HG02884 (cell line): Measurements from ENCODE around the gene ANKRD29.

Experiments
- ATAC-seq: cut with Tn5 transposase; IDR thresholded peaks from one replicate; pipeline ENCODE4 v1.9.1; 2021; ENCODE audit warnings: mild to moderate bottlenecking, moderate library complexity; ENCODE audit not compliant: unreplicated experiment

The ANKRD29 gene, protein sequence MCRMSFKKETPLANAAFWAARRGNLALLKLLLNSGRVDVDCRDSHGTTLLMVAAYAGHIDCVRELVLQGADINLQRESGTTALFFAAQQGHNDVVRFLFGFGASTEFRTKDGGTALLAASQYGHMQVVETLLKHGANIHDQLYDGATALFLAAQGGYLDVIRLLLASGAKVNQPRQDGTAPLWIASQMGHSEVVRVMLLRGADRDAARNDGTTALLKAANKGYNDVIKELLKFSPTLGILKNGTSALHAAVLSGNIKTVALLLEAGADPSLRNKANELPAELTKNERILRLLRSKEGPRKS

DNA sequence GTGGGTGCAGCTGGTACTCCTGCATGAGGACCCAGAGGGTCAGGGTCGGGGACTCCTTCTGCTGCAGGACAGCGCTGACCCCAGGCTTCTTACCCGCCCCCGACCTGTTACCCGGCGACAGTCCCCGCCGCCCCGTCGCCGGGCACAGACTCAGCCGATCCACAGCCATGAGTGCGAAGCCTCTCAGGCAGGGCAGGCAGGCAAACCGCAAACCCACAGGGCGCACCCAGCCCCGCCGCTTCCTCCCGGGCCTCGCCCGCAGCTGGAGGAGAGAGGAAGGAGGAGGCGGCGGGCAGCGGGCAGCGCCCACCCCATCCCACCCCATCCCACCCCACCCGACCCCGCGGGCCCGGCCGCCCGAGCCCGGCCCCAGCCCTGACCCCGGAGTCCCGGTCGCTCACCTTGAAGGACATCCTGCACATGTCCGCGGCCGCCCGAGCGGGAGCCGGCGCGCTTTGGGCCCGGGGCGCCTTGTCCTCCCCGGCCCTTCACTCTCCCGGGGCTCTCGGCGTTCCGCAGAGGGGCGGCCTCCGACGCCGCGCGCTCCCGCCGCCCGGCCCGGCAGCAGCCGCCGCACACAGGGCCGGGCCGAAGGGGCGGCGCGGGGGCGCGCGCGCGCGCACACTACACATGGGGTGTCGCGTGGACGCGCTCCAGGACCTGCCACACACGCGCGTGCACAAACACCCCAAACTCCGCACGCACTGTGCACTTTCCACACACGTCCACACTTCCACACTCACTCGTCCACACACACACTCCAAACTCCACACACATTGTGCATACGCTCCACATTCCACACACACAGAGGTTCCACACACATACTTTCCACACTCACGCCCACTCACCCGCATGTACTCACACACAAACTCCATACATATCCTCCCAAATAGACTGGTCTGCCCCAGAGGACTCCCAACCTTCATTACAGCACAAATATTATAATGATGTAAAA is at the start of gene ANKRD29:
Gene ANKRD29, minus strand, starts transcription at position 603 of the 955 bp plus-strand sequence. Its CDS starts 181 bp downstream, at position 422.
- no peak for ATAC-seq

DNA sequence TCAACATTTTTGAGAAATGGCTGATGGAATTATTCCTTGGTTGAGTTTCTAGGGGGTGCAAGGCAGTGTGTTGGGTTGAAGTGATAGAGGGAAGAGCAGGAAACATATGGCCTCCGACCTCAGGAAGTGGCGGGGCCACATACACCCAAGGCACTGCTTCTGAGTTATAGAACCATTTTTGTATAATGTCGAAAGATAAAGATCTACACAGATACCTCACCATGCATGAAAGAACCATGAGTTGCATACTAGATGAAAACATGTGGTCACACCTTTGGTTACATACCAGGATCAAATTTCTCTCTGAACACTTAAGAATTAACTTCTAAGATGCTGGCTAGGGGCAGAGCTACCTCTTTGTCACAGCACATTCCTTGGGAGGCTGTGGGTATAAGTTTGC is 49.7 kb upstream of the ANKRD29 start:
- no peak for ATAC-seq

DNA sequence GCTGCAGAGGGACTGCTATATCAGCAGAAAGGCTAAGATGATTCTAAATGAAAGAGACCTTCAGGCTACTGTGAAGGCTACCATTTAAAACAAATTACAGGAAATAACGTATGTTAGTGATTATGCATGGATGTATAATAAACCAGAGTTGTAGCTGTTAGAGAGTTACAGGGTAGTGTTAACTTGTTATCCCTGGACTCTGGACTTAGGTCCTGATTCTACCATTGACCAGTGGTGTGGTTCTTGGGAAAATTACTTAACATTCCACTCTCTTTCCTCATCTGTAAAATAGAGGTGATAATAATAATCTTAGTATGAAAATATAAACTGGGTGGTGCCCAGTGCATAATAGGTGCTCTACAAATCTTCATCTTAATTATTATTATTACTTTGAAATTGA is 48.7 kb upstream of the ANKRD29 start:
- ATAC-seq: no peak

DNA sequence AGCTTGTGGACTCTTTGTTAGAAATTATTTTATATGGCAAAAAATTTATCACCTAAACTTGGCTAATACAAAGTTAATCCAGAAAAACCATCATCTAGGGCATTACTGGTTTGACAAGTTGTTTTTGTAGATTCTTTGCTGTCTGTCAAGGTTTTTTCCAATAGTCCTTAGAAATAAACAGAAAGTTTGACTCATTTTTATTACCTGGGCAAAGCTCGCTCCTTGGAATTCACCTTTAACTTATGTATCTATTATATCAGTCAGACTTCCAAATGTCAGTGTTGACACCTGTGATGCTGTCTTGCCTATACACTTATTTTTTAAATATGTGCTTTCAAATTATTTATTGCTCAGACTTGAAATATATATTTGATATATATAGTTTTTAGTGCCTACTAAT is 48.2 kb upstream of the ANKRD29 start:
- ATAC-seq: no peak

DNA sequence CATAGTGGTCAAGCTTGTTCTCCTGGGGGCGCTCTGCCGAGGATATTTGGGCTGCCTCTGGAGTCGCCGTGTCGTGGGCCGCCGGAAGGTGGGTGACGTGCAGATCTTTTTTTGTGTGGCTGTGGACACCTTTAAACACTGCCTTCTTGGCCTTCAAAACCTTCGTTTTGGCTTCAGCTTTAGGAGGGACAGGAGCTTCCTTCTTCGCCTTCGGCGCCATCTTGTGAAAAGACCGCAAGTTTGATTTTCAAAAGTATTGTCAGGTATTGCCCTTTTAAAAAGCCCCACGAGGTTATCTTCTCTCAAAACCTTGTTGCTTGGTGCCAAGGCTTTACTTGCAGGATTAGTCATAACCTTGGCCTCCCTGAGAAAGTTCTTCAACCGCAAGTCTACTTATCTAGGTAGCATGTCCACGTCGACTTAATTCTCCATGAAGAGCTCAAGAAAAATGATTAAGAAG is 47.4 kb upstream of the ANKRD29 start:
- ATAC-seq: no peak

DNA sequence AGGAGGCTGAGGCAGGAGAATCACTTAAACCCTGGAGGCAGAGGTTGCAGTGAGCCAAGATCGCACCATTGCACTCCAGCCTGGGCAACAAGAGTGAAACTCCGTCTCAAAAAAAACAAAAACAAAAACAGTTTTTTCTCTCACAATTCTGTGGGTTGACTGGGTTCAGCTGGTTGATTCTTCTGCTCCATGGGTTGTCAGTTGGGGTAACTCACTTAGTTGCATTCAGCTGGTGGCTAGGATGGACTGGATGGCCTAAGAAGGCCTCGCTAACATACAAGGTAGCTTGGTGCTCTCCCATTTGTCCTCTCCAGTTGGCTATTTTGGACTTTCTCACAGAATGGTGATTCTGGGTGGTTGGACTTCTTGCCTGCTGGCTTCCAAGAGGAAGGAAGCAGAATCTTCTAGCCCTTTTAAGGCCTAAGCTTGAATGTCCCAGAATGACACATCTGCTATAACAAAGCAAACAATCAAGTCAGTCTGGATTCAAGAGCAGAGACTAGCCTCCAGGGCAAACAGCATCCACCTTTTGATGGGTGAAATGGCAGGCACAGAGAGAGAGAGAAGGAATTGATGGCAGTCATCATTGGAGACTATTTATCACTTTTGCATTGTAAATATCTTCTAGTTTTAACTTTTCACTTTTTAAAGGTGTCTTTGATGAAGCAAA is 44.4 kb upstream of the ANKRD29 start:
- ATAC-seq: no peak

DNA sequence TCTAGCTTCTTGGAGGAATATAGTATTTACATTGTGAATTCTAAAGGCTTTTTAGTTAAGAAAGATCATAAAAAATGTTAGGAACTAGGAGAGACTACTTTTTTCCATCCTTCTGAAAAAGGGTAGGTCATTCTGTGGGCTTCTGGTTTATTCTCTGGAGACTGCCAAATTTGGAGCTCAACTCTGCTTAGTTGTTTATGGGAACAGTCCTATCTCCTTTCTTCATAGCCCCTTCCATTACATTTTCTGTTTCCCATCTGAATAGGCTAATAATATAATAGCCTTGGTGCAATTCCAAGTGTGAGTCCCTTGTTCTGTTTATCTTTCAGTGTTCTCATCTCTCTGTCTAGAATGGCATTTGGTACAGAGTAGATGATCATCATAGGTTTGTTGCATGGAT is 42.1 kb upstream of the ANKRD29 start:
- ATAC-seq: no peak

DNA sequence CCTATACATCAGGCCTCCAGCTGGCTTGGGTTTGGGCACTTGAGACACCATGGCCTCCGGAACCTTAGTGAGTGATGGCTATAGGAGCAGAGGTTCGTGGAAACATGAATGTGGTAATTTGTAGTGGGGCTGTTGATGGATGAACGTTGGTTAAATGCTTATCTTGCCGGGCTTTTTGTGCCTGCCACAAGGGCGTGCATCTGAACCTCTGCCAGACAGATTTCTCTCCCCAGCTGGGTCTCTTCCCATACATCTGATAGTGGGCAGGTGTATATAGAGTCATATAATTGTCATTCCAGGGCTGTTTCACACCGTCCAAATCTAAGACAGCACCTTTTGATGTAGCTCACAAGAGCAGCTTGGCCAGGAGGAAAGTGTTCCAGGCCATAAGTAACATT is 41.3 kb upstream of the ANKRD29 start:
- no peak for ATAC-seq

DNA sequence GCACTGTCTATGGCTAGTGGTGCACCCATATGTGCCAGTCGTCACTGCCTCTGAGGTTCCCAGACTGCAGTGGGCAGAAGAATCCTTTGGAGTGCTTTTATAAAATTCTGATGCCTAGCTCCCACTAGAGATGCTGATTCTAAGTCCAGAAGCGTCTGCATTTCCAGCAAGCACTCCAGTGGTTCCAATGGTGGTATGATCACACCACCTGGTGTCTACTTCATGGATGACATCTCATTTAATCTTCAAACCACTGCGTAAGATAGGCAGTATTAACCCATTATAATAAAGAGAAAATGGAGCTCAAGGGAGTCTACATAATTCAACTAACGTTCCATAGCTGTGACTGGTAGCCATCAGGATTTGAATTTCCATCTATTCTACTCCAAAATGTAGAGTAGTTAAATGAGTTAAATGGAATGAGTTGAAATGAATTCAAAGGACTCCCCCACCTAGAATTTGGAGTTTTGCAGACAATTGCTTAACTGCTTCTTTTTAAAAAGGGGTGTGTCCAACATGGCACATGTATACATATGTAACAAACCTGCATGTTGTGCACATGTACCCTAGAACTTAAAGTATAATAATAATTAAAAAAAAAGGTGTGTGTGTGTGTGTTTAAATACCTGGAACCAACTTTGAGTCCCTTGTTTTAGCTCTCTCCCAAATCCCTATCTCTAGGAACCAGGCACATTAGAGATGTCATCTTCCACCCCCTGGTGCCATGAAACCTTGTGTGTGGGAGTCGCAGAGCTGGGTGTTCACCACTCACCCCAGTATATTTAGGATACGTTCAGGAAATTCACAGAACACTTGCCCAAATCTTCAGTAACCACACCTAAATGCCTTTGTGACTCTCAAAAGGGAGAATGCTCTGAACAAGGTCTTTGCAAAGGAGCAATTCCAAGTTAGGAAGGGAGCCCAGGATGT is 40.6 kb upstream of the ANKRD29 start:
- ATAC-seq: no peak

DNA sequence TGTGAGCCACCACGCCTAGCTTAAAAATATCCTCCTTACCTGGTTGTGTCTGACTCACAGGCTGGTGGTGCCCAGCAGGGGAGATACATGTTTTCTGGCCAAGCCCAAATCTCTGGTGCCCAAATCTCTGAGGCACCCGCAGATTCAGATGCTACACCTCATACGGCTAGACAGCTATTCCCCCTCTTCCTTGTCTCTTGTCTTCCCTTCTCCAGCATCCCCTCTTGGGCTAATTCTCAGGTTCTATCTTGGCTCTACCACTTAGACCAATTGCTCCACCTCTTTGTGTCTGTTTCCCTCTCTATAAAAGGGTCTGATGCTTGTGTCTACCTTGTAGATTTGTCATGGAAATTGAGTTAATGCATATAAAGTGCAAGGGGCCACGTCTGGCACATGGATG is 39.9 kb upstream of the ANKRD29 start:
- ATAC-seq: no peak

DNA sequence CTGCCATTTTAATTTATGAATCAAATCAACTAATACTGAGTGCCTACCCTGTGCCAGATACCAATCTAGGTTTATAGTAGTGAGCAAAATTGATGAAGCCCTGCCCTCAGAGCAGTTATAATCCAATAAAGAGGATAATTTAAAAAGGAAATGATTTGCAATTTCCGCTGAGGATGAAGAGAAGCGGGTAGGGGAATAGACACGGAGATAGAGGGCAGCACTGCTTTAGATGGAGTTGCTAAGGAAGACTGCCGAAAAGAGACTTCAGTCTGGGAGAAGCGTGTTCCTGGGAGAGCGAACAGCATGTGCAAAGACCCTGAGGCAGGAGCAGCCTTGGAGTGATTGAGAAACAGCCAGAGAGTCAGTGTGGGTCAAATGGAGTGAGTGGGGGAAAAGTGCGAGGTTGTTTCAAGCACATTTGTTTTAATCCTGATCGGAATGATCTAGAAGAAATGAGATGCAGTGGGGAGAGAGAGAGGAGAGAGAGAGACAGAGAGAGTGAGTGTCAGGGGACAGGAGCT is 38.9 kb upstream of the ANKRD29 start:
- no peak for ATAC-seq

DNA sequence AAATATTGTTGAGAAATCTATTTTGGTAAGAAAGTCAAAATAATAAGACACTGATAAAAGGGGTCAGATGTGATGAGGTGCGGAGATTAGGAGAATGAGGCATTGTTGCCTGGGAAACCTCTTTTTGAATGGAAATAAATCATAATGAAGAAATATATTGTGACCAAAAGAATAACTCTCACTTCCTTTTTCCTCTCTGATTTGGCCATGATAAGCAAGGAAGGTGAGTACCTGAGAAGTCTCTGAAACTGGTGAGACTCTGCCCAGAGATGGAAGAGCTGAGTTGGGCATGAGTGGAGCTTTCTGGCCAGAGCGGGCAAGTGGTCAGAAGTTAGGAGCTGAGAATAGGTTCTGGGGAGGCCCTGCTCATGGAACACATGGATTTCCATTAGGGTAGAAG is 38.3 kb upstream of the ANKRD29 start:
- no peak for ATAC-seq

DNA sequence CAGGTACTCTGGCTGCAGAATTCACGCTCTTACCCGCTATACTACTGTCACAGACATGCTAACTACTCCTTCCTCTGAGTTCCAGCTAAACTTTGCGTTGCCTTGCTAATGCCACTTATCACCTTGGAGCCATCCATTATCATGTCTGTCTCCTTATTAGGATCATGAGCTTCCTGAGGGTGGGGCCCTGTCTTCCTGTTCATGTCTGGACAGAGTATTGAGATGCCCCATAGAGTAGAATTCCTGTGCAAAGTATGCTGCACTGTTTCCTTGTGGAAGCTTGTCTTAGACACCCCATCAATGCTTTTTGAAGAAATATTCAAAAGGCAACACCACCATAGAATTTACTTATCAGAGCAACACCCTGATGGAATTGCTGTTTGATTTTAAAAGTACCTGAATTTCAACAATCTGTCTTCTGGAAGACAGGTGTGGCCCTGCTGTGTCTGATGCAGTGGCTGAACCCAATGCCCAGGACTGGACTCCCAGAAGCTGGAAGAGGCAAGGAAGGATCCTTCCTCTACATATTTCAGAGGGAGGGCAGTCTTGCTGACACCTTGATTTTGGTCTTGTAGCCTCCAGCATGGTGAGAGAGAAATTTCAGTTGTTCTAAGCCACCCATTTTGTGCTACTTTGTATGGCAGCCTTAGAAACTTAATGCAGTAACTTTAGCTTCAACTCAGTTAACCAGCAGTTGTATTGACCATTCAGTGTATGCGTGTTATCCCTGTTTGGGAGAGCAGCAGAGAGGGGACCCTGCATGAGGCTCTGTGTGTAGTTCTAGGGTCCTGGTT is 32.1 kb upstream of the ANKRD29 start:
- no peak for ATAC-seq

DNA sequence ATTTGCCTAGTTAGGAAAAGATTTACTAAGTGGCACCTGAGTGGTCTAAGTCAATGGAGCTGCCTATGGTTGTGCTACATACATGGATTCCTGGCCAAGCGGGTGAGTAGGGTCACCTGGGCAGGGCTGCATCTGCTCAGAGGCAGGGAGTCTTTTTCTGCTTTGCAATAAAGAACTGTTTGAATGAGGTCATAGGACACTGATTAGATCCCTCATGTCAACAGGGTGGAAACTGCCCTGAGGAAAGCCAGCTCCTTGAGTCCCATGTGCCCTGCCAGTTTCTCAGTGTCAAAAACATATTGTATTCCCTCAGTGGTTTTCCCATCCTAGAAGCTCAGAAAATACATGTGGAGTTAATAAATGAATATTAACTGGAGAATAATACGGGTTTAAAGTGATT is 31.1 kb upstream of the ANKRD29 start:
- no peak for ATAC-seq

DNA sequence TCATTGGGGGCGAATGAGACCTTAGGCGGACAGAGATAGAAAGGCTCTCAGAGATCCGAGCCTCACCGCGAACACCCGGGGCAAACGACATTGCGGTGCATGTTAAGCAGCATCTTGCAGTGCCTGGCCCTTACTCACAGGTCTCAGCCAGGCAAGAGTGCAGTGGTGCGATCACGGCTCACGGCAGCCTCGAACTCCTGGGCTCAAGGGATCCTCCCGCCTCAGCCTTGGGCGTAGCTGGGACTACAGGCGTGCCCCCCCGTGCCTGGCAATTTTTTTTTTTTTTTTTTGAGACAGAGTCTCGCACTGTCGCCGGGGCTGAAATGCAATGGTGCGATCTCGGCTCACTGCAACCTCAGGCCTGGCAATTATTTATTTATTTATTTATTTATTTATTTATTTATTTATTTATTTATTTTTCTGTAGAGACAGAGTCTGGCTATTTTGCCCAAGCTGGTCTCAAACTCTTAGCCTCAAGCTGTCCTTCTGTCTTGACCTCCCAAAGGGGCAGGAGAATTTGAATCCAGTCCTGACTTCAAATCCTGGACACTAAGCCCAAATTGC is 27.9 kb upstream of the ANKRD29 start:
- no peak for ATAC-seq

DNA sequence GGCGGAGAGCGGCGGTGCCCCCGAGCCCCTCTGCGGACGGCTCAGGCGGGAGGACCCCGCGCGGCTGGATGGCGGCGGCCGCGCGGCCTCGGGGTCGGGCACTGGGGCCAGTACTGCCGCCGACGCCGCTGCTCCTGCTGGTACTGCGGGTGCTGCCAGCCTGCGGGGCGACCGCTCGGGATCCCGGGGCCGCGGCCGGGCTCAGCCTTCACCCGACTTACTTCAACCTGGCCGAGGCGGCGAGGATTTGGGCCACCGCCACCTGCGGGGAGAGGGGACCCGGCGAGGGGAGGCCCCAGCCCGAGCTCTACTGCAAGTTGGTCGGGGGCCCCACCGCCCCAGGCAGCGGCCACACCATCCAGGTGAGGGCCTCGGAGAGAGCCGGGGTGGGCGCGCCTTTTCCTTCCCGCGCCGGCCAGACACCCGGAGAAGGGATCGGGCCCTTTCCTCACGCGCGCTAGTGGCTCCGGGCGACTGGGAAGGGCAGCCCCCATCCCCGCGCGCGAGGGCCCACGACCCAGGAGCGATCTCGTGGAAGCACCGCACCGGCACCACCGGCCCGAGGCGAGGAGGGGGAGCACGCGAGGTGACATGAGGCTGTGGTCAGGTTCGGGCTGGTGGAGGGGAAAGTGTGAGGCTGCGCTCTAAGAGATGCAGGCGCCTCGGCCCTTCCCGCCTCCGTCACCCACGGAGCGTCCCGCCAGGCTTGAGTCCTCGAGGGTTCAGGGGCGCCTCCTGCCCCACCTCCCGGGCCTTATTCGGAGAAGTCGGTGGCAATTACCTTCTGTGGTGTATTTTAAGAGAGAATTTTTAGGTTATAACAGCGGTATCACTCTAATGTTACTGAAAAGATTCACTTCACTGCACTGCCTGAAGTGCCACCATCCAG is 27.1 kb upstream of the ANKRD29 start:
- ATAC-seq: no peak

DNA sequence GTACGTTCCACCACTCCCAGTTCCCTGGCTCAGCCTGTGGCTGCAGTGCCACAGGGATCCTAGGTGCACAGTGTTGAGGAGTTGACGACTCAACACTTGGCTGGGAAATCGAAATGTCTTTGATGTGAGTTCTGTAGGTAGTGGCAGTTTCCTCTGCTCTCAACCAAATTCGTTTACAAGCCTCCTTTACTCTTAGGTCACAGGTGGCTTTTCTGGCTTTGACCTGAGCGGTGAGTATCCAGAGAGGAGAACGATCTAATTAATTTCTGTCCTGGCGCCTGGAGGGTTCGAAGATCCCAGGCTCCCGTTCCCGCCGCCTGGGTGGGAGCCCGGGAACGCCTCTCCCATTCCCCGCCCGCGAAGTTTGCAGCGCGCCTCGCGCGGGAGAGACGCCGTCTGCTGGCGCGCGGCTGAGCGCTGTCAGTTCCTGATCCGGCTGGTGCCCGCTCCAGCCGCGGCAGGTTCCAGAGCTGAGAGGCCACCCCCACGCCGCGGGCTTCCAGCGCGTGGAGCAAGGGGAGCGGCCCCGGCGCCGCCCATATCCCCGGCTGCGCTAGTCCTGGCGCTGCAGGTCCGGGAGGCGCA is 26.4 kb upstream of the ANKRD29 start, which contains the start of gene LAMA3:
Gene LAMA3, plus strand, starts transcription at position 423 of the 585 bp plus-strand sequence. CDS start 231 bp downstream, outside the sequence.
- no peak for ATAC-seq
